Activated CD8-positive, alpha-beta T cell treated with anti-CD3 and anti-CD28 coated beads for 36 hours (primary cell): ENCODE measurements around the gene UBN1. TPM values are rescaled to one million over a fixed set of nuclear protein-coding genes. Genes with fewer than 3 reads are reported as not detected.
A peak's percentile ranks its signal among the peaks of the same experiment; 100 is the strongest.

ENCODE experiments used
- ATAC-seq: fragments of 200-7000 bp; cut with Tn5 transposase; one replicate; pipeline ENCODE4 v1.10.0; 2021; ENCODE audit warnings: mild to moderate bottlenecking, moderate library complexity
- CTCF ChIA-PET: fragments of 350-600 bp; sonication (Branson Sonifier 250); formaldehyde crosslinking; loops from one replicate; lab custom pipeline; 2021; ENCODE audit warnings: antibody characterized with exemption; lab: Charles Lee
- POLR2A ChIA-PET: fragments of 350-600 bp; sonication (Branson Sonifier 250); formaldehyde crosslinking; loops from one replicate; lab custom pipeline; 2021; ENCODE audit warnings: antibody characterized with exemption; lab: Charles Lee
- DNase-seq: peaks from one replicate; pipeline ENCODE4 v3.0.0-alpha.2; 2020
- H3K27ac Mint-ChIP-seq: one replicate; pipeline ENCODE4 v1.8.0; 2021; ENCODE audit warnings: mild to moderate bottlenecking, mixed read lengths
- H3K27me3 Mint-ChIP-seq: one replicate; pipeline ENCODE4 v1.8.0; 2021; ENCODE audit warnings: mixed read lengths
- H3K36me3 Mint-ChIP-seq: one replicate; pipeline ENCODE4 v1.8.0; 2021; ENCODE audit warnings: low read depth, mixed read lengths
- H3K4me1 Mint-ChIP-seq: one replicate; pipeline ENCODE4 v1.8.0; 2021; ENCODE audit warnings: low read depth, mixed read lengths
- H3K4me3 Mint-ChIP-seq: one replicate; pipeline ENCODE4 v1.8.0; 2021; ENCODE audit warnings: mild to moderate bottlenecking, moderate library complexity, mixed read lengths
- H3K9me3 Mint-ChIP-seq: one replicate; pipeline ENCODE4 v1.8.0; 2021; ENCODE audit warnings: mixed read lengths
- CTCF ChIP-seq: fragments of 200-600 bp; IDR thresholded peaks from one replicate; pipeline ENCODE4 v1.8.0; 2022; ENCODE audit warnings: antibody characterized with exemption, mild to moderate bottlenecking
- intact Hi-C: fragments of 100-400 bp; cut with micrococcal nuclease; formaldehyde crosslinking; loops from one replicate; pipeline ENCODE4 v1.10.0; 2022
- total RNA-seq, 2 experiments: library from RNA; stranded (reverse); gene quantifications; one replicate each; pipeline ENCODE4 v1.2.3, GENCODE V29; 2021

UBN1 gene
- total RNA-seq, 2 experiments from 2014 or later = 25.4 to 25.6 TPM

GRCh38 chr16:4811773-4812172 lies 35.5 kb upstream of the UBN1 start:
- no peaks in the 10 kb centered on the region for H3K9me3 Mint-ChIP-seq
- no peaks in the 10 kb centered on the region for H3K4me1 Mint-ChIP-seq
- DNase-seq = no peak
- intact Hi-C loops = no loop called here
- TF ChIP-seq CTCF = no peak
- ChIA-PET CTCF (no interaction called here), POLR2A (interaction anchor here (0.9 kb wide), 2 partner anchors 12 to 35 kb away, joined by 3 read pairs; no protein-coding TSS in a partner anchor)
- H3K4me3 Mint-ChIP-seq = no peak overlapping the region
- peak overlapping the region; percentile 1 for H3K27ac Mint-ChIP-seq
- H3K27me3 Mint-ChIP-seq = no peaks in the 10 kb centered on the region
- ATAC-seq = no peak
- peaks cover 43% of the 10 kb centered on the region for H3K36me3 Mint-ChIP-seq

- Mint-ChIP-seq H3K9me3 (no peaks in the 10 kb centered on the region), H3K36me3 (peaks cover 42% of the 10 kb centered on the region), H3K4me1 (no peaks in the 10 kb centered on the region), H3K27me3 (no peaks in the 10 kb centered on the region), H3K27ac (no peak overlapping the region), H3K4me3 (no peak overlapping the region)
- intact Hi-C loops = no loop called here
- DNase-seq (no peak), ATAC-seq (no peak)
- ChIA-PET POLR2A (no interaction called here), CTCF (no interaction called here)
- TF ChIP-seq CTCF = no peak
Observed at GRCh38 chr16:4813251-4814003, 33.9 kb upstream of the UBN1 start.

GRCh38 chr16:4814046-4814445 lies 33.2 kb upstream of the UBN1 start:
- intact Hi-C loops = no loop called here
- no peaks in the 10 kb centered on the region for H3K4me1 Mint-ChIP-seq
- CTCF ChIA-PET = no interaction called here
- DNase-seq (no peak), ATAC-seq (no peak)
- H3K9me3 Mint-ChIP-seq = no peaks in the 10 kb centered on the region
- POLR2A ChIA-PET = no interaction called here
- no peak for TF ChIP-seq CTCF
- H3K4me3 Mint-ChIP-seq = no peak overlapping the region
- H3K27me3 Mint-ChIP-seq = no peaks in the 10 kb centered on the region
- peaks cover 43% of the 10 kb centered on the region for H3K36me3 Mint-ChIP-seq
- no peak overlapping the region for H3K27ac Mint-ChIP-seq

GRCh38 chr16:4814542-4815173 lies 32.6 kb upstream of the UBN1 start:
- no peak for ATAC-seq
- intact Hi-C loops = no loop called here
- Mint-ChIP-seq H3K27me3 (no peaks in the 10 kb centered on the region), H3K36me3 (peaks cover 43% of the 10 kb centered on the region), H3K4me3 (no peak overlapping the region), H3K9me3 (no peaks in the 10 kb centered on the region), H3K4me1 (no peaks in the 10 kb centered on the region), H3K27ac (no peak overlapping the region)
- no peak for TF ChIP-seq CTCF
- DNase-seq = no peak
- ChIA-PET POLR2A (no interaction called here), CTCF (no interaction called here)

- intact Hi-C loops = no loop called here
Observed at GRCh38 chr16:4820652-4821051, 26.6 kb upstream of the UBN1 start.

More at GRCh38 chr16:4820652-4821051, 26.6 kb upstream of the UBN1 start:
- no peak for TF ChIP-seq CTCF
- DNase-seq (no peak), ATAC-seq (no peak)
- H3K27me3 Mint-ChIP-seq = no peaks in the 10 kb centered on the region
- no peaks in the 10 kb centered on the region for H3K9me3 Mint-ChIP-seq
- ChIA-PET CTCF (no interaction called here), POLR2A (no interaction called here)
- H3K4me3 Mint-ChIP-seq = no peak overlapping the region
- H3K4me1 Mint-ChIP-seq = no peaks in the 10 kb centered on the region
- H3K36me3 Mint-ChIP-seq = peaks cover 26% of the 10 kb centered on the region
- no peak overlapping the region for H3K27ac Mint-ChIP-seq
